Measurements from ENCODE around the gene AHRR.

AHRR gene

DNA sequence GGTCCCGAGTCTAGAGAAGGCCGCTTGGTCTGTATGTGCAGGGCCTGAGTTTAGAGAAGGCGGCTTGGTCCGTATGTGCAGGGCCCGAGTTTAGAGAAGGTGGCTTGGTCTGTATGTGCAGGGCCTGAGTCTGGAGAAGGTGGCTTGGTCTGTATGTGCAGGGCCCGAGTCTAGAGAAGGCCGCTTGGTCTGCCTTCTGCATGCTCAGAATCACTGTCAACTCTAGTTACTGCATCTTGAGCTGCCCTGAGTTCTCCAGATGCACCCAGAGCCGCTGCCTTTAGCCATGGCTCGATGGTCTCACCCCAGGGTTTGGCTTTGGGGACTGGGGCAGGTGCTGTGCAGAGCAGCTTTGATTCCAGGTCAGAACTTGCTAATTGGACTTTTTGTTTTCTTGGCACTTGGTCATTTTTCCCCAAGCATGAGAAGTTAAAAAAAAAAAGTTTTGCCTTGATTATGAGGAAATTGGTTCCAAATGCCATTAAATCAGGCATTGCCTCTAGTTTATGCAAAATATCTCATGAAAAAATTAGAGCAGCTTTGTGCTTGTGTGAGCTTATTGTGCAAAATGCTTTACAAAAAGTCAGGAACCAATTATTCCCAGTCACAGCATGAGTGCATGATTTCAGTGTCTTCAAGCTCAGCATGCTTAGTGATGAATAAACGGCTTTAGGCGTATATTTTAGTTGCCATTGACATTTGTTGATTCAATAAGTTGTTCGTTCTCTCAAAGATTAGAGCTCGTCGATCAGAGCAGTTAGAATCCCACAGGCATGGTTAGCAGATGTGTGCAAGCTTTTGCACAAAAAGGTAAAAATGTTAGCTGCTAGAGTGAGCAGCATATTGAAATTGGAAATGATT lies 96.0 kb downstream of the AHRR start:
- peak in 1 of 3 experiments; percentile 71 for DNase-seq

DNA sequence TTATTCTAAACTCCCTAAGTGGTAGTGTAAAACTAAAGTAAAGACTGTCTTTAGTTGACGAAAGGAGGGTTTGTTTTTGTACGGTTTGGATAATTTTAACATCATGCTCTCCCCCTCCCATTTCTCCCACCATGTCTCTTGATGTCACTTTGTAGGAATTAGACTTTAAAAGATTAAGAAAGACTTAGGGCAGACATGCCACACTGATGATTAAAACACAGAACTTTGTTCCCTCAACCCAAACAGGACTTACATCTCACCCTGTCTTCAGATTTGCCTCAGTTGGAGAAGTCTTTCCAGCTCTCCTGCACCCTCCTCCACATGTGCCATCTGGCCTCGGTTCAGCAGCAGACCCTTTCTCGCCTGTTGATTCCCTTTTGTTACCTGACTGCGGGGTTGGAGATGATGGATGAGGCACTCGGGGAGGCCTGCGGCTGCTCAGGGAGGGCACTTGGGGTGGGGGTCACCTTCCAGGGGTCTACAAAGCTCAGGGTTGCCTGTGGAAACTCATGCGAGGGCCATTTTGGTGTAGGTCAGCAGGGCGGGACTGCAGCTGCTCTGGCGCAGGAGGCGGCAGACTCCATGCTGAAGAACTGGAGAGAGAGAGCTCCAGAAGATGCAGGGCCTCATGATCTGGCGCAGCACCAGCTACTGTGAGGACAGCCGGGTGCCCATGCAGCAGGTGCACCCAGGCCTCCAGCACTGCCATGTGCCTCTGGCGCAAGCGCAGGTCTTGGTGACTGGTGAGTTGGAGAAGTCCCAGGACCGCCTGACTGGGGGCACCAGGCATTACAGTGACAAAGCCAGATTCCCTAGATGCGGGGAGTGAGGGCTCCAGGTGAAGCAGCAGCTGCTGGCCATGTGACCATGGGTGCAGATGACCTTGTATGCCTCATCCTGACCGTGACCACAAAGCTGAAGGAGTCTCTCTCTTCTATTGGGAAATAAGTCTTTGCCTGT lies 96.9 kb downstream of the AHRR start:
- DNase-seq: peak in 1 of 3 experiments; percentile 41

DNA sequence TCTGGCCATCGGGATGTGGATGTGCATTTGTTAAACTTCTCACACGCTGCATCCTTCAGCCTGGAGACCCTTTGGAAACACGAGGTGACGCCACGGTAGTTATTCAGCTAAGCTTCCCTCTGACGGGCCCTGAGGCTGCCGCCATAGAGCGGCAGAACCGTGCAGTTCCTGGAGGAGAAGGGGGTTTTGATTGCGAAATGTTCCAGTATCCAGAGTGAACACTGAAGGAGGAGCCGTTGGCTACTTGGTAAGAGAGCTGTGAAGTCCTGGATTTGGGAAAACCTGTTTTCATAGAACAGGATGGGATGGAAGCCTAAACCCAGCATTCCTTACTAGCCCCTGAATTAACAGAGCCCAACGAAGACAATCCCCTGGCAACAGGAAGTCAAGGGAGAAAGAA lies 98.5 kb downstream of the AHRR start:
- DNase-seq: no peak

DNA sequence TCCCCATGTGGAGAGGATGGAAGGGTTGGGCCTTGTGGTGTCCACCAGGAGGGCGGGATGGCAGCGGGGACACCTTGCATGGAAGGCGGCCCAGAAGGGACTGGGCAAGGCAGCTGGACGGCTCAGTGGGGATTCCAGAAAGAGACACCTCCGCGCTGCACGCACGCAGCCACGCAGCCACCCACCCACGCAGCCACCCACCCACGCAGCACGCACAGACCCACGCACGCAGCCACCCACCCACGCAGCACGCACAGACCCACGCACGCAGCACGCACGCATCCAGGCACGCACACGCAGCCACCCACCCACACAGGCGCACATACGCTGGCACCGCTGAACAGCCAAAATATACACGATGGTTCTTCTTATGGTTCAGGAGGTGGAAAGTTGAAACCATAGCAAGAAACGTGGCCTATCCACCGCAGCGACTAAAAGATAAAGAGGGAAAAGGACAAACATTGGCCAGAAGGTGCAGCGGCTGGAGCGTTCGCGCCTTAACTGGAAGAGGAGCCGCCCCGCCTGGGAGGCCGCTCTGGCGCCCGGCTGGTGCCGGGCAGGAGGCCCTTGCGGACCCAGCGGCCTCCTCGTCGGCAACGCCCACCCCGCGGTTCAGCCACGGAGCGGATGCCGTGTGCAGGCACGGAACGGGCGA lies 99.2 kb downstream of the AHRR start:
- no peak for DNase-seq

DNA sequence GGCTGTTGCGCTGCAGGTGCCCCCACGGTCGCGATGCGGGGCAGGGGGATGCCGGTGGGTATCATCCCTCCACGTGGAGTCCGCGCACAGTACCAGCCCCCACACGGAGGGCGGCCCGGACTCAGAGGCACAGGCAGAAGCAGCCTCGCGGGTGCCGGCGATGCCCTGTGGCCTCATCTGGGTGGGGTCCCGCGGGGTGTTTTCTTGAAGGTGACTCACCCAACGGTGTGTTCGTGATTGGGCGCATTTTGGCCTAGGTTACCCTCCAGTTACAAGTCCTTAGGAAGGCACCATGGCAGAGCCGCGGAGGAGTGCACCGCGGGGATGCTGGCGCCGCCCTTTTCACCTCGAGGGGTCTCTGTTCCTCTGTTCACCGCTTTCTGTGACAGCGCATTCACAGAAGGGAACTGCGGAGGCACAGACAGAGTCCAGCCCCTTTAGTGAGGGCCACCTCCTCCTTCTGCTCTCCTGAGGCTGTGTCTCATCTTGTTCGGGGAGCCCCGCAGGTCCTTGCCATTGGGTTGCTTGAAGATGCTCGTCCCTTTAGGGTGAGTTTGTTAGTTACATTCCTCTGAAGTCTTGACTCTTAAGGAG lies 99.9 kb downstream of the AHRR start:
- DNase-seq: no peak

DNA sequence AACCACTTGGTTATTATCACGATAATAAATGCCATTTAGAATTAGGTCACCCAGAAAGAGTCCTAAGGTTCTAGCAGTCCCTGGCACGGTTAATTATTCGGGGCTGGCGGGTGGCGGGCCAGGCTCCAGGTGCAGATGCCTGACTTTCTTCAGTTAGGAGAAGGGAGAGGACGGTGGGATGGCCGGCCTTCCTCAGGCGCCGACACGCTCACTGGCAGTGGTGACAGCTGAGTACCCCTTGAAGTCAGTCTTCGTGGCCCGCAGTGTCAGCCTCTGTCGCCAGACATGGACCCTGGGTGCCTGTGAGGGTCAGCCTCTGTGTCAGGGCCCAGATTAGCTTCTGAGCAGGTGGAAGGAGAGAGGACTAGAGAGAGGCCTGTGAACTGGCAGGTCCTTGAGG lies 100.4 kb downstream of the AHRR start:
- no peak for DNase-seq

DNA sequence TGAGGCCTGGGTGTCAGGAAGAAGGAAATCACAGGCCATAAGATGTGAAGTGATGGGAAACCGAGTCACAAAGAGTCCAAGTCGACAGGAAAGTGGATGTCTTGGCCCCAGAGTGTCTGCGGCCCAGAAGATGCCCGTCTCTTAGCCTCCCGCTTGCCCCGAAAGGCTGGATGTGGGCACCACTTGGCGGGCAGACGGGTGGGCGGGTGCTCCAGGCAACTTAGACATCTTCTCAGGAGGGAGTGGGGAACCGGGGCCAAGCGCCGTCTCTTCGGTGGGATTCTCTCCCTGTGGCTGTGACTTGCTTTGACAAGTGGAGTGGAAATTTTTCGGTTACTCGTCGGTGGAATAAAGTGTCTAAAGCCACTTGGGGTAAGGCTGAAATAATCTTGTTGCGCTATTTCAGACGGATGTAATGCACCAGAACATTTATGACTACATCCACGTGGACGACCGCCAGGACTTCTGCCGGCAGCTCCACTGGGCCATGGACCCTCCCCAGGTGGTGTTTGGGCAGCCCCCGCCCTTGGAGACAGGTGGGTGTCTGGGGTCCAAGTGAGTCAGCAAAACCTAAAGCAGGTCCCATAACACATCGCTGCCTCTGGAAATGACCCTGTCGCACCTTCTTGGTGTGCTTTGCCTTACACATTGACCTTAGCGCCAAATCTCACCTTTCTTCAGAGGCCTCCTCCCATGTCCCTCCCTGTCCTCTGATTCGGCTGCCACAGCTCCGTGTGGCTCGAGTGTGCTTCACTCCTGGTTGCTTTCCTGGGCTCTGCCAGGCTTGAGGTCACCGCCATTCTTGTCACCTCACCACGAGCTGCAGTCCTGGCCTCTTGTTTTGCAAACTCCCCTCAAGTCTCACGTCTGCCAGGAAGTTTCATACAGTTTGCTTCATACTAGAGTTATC lies 101.1 kb downstream of the AHRR start:
- DNase-seq: no peak

DNA sequence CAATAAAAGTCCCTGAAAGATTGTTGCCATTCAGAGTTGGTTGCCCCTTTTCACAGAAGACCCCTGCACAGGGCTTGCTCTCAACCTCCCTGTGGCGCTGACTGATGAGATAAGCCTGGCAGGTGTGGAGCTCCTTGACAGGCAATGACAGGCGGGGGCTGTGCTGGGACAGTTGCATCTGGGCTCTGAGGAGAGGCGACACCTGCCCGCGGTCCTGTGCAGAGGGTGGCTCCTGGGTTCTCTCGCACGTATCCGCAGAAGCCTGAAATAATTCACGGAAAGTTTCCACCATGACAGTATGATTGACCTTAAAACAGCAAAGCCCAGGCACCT lies 101.7 kb downstream of the AHRR start:
- DNase-seq: peak in 1 of 3 experiments; percentile 45

DNA sequence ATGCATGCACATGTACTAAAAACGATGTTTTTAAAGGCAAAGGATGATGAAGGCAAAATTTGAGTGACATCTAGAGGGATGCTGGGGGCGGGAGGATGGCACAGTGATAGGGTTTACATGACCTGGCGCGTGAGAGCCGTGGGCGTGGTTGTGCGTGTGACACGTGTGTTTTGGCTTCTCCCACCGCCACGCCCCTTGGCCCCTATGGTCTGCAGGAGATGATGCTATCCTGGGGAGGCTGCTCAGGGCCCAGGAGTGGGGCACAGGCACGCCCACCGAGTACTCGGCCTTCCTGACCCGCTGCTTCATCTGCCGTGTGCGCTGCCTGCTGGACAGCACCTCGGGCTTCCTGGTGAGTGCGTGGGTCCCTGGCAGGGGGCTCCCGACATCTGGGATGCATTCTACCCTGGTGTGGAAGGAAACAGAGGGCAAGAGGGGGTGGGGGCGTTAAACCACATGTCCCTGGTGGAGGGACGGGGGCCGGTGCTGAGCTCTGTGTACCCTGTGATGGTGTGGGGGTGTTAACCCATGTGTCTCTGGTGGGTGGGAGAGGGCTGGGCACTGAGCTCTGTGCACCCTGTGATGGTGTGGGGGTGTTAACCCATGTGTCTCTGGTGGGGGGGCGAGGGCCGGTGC lies 102.2 kb downstream of the AHRR start:
- no peak for DNase-seq

DNA sequence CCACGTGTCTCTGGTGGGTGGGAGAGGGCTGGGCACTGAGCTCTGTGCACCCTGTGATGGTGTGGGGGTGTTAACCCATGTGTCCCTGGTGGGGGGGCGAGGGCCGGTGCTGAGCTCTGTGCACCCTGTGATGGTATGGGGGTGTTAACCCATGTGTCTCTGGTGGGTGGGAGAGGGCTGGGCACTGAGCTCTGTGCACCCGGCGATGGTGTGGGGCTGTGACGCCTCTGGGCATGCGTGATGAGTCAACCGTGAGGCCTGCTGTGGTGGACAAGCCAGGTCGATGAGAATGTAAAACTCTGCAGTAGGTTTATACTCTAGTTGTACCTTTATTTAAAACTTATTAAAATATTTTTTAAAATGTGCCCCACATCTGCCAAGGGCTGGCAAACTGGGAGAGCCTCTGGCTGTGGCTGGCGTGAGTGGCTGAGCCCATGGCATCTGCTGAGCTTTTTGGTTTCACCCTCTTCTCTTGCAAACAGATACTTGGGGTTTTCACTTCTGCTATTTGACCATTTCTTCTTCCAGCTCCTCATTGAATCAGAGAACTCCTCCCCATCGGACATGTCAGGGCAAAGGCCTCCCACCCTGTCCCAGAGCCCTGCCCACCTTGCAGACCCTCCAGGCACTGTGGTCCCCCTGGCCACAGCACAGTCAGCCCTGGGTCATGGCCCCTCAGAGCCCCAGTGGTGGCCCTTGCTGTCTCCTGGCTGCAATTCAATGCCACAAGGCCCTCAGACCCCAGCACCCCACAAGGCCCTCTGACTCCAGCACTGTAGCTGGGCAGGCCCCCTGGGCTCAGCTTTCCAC lies 103.0 kb downstream of the AHRR start:
- no peak for DNase-seq

DNA sequence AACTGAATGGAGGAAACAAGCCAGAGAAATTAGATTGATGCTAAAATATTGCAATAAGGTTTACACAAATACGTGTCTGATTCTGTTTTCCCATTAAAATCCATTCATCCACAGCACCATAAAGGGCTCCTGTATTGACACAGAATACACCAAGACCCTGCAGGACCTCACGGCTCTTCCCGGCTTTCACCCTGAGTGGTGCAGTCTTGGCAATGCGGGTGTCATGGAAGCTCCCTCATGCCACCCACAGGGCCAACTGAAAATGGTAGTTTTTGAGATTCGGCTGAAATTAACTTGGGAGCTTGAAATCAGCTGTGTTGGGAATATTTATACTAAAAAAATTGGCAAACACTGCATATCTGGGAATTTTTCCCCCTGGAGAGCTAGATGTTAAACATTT lies 104.2 kb downstream of the AHRR start:
- DNase-seq: peak; percentile 19 to 59 (median 21)

DNA sequence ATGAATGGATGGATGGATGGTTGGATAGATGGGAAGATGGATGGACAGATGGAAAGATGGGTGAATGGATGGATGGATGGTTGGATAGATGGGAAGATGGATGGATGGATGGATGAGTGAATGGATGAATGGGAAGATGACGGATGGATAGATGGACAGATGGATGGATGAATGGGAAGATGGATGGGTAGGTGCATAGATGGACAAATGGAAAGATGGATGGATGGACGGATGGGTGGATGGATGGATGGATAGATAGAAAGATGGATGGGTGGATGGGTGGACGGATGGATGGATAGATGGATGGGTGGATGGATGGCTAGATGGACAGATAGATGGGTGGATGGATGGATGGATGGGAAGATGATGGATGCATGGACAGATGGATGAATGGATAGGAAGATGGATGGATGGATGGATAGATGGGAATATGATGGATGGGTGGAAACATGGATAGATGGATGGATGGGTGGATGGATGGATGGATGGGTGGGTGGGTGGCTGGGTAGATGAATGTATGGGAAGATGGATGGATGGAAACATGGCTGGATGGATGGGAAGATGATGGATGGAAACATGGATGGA lies 105.0 kb downstream of the AHRR start:
- no peak for DNase-seq

DNA sequence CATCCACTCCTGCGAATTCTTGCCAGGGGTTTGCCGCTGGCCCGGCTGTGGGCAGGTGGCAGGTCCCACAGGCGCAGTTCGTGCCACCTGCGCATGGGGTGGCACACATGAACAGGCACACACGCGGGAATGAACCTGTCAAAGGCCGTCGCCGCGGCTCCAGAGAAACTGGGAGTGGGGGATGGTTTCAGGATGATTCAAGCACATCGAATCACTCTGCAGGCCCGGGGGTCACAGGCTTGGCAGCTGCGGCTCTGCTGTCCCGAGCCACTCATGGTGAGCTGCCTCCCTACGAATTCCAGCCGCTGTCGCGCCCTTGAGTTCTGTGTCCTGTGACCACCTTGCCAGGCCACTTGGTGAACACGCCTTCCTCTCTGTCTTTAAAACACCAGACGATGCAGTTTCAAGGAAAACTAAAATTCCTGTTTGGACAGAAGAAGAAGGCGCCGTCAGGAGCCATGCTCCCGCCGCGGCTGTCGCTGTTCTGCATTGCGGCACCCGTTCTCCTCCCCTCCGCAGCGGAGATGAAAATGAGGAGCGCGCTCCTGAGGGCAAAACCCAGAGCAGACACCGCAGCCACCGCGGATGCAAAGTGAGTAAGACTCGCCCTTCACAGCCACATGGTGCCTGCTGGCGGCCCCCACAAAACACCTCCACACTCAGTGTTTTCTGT lies 106.0 kb downstream of the AHRR start:
- no peak for DNase-seq

DNA sequence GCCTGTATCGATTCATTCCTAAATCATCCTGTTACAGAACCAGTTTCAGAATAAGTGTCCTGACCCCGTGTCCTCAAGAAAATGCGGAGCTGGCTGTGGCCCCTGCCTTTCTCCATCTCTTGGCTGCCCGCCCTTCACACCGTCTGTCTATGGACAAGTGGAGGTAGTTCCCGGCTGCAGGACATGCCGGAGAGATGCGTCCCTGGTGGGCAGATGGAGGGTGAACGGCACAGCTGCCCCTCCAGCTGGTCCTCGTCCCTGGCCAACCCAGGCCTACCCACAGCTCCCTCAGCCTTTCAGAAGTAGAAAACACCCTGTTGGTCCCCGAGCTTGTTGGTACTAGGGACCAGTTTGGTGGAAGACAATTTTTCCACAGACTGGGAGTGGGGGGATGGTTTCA lies 106.7 kb downstream of the AHRR start:
- DNase-seq: no peak

DNA sequence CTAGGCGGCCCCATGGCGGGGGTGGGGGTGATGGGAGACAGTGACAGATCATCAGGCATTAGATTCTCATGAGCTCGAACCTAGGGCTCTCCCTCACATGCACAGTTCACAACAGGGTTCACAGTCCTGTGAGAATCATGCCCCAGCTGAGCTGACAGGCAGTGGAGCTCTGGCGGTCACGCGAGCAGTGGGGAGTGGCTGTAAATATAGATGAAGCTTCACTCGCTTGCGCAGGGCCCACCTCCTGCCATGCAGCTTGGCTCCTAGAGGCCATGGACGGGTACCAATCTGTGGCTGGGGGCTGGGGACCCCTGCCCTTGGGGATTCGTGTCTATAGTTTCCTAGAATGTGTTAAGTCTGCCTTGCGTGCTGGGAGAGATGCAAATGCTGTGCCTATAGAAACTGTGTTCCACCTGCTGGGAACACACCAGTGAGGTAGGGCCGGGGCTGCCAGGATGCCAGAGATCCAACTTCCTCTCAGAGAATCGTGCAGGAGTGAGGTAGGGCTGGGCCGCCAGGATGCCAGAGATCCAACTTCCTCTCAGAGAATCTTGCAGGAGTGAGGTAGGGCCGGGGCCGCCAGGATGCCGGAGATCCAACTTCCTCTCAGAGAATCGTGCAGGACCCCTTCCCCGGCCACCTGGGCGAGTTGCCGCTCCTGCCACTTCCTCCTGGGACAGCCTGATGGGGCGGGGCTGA lies 107.4 kb downstream of the AHRR start:
- no peak for DNase-seq

DNA sequence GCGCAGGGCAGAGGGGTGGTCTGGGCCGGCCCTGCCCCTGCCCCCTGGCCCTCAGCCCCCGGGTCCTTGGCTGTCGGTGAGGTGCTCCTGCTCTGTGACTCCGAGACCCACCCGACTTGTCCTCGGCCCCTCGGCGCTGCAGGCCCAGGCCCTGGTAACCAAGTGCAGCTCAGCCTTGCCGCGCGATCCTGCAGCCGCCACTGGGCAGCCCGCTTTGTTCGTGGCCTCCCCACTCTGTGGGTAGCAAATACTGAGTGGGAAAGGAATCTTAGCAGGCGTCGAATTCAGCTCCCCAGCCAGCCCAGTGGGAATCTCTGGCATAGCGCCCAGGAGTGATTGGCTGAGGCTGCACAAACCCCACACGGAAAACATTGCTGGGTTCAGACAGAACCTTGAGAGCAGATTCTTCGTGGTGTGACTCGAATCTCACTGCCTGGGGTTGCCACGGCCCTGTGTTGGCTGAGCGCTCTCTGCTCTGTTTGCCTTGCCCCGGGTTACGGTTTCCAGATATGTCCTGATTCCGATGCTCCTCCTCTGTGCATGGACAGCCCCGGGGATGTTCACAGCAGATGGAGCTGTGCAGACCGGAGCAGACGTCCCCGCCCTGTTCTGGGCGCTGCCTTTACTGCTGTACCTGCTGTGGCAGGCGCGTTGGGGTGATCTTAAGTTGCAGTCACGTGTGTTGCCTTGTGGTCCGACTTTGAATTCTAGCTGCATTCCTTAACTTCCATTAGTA lies 108.1 kb downstream of the AHRR start:
- DNase-seq: no peak

DNA sequence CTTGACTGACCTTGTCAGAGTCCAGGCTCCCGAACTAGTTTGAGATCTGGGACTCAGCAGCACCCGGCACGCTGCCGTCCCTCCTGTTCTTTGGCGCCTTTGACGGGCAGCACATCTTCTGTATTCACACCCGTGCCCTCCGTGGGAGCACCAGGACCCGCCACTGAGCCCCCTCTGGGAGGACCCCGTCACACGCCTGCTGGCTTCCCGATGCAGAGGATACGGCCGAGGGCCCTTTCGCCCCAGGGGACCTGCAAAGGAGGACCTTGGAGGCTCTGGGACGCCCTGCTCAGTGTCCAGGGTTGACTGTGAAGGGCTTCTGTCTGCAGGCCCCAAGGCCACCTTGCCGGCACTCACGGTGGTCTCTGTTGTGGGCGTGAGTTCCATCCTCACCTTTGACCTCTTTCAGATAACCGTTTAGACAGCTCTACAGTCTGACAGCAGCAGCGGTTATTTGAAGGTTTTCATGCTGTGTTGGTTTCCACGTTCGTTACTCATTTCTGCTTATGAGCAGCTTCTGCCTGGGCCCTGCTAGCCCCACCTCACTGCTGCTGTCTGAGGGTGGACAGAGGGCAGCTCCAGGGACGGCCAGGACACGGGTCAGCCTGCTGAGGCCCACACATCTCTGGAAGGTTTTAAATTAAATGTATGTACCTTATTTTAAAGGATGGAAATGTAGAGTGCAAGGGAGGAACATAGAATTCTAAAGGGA lies 108.9 kb downstream of the AHRR start:
- DNase-seq: no peak
